Measurements from ENCODE around the gene MEGF10.
"Not testable (repeated sequence)": the region's sequence is repeated elsewhere in the genome, so short reads cannot be mapped to it uniquely, and the experiment has no call there.

Gene MEGF10

DNA sequence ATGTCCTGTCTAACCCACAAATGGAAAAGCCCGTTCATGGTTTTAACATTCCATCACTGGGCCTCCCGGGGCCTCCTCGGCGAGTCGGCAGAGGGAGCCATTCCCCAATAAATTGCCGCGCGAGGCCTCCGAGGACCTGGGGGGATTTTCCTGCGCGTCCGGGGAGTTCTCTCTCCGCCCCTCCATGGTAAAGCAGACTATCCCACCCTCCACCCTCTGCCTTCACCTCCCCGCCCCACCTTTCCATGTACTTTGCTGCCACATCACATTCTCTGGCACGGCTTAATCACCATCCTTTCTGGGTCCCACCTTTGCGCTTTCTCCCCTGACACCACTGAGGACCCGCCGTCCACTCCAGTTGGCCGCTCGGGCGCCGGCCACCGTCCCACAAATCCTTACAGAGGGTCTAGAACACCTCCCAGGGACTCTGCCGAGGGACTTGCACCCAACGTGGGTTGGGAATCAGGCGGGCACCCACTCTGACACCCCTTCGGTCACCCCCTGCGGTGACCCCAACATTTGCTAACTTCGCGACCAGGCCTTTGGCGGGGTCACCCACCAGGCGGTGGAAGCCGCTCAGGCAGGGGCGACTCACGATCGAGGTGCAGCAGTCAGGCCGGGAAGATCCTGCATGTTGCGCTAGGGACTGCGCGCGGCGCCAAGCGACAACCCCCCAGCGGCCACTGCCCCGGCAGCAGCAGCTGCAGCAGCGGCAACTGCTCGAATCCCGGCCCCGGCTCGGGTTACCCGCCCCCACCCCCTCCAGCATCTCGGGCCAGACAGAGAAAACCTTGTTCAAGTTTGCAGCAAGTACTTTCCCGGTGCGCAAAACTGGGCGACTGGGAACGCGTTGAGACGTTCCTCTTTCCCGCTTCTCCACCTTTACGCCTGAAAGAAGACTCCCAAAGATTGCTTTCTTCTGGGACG lies at the start of gene MEGF10:
Gene MEGF10 (plus strand): TSS at position 778 of the 927 bp plus-strand sequence. CDS start 40,513 bp downstream, outside the sequence.
- no peak for DNase-seq

DNA sequence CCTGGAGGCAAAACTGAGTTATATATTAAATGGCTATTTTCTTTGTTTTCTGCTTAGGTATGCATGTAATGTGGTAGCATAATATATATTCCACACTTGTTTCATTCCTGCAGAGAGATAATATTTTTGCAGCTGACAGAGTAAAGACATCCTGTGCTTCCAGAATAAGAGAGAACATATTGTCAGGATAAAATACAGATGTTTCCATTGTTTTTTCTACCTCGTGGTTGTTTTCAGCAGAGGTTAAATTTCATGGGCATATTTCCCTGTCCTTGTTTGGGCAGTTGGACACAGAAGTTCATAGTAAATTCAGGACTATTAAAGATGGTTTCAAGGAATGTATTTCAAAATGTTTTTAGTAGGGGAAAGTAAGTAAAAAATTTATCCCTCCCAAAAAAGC lies 47.6 kb upstream of the MEGF10 start:
- DNase-seq: no peak

DNA sequence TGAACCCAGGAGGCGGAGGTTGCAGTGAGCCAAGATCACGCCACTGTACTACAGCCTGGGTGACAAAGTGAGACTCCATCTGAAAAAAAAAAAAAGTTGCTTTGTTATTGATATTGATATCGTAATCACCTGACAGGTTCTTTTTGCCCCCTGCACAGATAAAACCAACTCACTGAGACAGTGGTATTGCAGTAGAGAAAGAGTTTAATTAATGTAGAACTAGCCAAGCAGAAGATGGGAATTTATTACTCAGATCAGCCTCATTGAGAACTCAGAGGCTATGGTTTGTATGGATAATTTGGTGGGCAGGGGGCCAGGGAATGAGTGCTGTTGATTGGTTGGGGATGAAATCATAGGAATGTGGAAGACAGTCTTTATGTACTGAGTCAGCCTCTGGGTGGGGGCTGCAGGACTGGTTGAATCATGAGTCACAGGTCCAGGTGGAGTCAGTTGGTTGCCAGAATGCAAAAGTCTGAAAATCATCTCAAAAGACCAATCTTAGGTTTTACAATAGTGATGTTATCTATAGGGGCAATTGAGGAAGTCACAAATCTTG lies 35.8 kb upstream of the MEGF10 start:
- DNase-seq: no peak

DNA sequence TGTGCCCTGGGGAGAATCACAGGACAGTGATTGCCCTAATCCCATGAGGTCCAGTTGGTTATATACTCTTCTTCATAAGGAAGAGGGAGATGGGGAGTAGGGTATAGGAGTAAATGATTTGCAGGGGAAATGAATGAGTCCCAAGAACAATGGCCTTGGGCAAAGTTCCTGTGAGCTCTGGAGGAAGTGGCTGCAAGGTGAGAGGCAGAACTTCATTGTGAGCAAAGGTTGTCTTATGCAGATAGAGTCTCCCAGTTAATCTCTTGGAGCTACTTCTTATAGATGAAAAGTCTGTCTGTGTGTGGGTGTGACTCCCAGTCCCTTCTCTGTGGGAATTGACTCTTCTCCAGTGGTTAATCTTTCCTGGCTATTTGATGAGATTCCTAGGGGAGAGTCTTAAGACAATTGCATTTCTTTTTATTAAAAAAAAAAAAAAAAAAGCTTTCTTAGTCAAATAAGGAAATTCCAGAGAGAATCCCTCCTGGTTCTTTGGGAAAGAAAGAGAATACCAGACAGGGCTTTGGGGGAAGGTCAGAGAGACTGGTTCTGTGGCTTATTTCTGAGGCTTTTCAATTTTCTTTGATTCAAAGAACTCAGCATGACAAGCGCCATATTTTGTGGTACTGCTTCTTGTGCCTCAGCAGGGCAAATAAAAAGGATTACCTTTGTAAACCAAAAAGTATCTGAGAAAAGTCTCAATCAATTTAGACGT lies 33.6 kb upstream of the MEGF10 start:
- no peak for DNase-seq

DNA sequence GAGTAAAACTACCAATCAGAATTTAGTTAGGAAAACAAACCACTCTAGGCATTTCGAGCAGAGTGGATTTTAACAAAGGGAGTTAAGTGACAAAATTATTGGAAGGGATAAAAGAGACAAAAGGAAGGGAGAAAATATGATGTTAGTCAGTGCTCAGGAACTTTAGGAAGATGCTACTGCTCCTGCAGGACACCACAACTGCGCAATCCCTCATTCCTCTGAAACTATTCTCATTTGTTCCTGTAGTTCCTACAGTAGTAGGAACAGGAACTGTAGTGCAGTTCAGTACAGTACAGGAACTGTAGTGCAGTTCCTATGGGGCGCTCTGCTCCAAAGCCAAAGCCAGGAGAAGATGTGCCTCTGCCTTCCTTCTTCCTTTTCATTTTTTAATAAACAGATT lies 29.9 kb upstream of the MEGF10 start:
- no peak for DNase-seq

DNA sequence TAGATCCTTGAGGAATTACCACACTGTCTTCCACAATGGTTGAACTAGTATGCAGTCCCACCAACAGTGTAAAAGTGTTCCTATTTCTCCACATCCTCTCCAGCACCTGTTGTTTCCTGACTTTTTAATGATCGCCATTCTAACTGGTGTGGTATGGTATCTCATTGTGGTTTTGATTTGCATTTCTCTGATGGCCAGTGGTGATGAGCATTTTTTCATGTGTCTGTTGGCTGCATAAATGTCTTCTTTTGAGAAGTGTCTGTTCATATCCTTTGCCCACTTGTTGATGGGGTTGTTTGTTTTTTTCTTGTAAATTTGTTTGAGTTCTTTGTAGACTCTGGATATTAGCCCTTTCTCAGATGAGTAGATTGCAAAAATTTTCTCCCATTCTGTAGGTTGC lies 25.1 kb upstream of the MEGF10 start:
- not testable (repeated sequence) for DNase-seq

DNA sequence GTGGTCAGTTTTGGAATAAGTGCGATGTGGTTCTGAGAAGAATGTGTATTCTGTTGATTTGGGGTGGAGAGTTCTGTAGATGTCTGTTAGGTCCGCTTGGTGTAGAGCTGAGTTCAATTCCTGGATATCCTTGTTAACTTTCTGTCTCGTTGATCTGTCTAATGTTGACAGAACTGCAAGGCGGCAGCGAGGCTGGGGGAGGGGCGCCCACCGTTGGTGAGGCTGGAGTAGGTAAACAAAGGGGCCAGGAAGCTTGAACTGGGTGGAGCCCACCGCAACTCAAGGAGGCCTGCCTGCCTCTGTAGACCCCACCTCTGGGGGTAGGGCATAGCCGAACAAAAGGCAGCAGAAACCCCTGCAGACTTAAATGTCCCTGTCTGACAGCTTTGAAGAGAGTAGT lies 22.3 kb upstream of the MEGF10 start:
- not testable (repeated sequence) for DNase-seq

DNA sequence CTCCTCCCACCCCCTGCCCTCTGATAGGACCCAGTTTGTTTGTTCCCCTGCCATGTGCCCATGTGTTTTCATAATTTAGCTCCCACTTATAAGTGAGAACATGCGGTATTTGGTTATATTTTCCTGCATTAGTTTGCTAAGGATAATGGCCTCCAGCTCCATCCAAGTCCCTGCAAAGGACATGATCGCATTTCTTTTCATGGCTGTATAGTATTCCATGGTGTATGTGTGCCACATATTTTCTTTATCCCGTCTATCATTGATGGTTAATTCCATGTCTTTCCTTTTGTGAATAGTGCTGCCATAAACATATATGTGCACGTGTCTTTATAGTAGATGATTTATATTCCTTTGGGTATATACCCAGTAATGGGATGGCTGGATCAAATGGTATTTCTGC lies 19.9 kb upstream of the MEGF10 start:
- not testable (repeated sequence) for DNase-seq

DNA sequence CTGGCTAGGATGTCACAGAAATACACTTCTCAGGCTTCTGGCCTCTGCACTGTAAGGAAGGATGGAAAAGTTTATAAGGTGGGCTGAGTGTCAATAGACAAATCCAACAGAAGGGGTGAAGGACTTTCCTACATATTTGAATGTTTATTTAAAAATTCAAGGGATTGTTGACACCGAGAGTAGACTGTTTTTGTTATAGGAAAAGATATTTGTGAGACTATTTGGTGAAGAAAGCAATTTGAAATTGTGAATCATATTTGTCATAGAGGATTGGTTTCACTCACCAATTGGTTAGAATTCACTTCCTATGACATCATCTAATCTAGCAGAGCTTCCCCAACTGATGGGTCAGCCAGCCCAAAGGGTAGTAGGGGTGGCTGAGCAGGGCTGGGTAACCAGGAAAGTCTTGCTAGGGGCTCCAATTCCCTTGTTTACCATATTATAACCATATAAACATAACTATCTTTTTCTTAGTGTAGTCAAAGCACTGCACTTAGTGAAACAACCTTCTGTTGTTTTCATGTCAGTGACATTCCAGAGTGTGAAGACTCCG lies 14.9 kb upstream of the MEGF10 start:
- DNase-seq: no peak

DNA sequence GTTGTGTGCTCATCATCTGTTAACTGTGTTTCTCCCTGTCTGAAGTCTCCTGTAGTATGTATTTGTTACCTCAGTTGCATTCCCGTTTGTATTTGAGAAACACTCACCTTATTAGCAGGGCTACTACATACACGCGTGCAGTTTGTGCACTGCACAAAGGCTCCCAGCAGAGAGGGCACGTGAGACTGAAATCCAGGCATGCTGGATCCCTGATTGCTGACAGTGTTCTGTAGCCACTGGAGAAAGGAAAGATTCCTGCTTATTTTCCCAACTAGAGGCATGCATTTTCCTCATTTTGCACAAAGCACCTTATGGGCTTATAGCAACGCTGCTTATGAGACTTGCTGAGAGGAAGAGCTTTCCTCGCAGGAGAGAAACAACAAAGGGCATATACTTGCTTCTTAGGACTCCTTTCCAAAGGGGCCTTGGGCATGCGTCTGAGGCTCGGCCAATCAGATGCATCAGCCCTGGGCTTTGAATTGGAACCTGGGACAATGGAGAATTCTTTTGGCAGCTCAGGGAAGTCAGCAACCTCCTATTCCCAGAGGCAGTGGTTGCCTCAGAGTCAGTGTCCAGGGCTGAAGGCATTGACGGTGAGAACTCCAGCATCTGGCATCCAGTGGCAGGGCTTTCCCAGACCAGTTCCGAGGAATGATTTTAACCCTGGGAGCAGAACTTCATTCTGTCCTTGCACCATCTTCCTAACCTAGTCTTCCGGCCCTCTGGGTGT lies 9.9 kb upstream of the MEGF10 start:
- DNase-seq: no peak

DNA sequence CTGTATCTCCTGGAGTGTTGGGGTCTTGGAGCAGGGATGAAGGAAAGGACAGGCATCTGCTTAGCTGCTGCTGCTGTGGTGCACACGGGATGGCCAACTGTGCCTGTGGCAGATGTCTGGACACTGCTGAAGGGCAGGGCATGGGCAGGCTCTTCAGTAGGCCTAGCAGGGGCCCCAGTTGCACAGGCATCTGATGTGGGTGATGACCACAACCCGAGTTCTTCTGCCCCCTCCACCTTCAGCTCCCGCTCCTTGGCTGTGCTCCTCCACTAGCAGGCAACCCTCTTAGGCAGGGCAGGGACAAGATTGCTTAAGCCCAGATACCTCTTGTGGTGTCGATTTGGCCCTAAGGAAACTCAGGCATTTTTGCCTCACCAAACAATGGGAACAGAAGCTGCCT lies 9.0 kb upstream of the MEGF10 start:
- DNase-seq: no peak

DNA sequence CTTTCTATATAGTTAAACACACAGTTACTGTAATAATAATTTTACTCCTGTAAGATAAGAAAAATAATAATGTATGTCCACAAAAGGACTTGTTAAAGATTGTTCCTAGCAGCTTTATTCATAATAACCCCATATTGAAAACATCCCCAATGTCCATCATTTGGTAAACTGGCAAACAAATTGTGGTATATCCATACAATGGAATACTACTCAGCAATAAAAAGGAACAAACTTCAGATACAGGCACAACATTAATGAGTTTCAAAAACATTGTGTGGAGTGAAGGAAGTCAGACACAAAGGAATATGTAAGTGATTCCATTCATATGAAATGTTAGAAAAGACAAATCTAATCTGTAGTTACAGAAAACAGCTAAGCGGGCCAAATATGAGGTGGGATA lies 1.9 kb upstream of the MEGF10 start:
- no peak for DNase-seq

DNA sequence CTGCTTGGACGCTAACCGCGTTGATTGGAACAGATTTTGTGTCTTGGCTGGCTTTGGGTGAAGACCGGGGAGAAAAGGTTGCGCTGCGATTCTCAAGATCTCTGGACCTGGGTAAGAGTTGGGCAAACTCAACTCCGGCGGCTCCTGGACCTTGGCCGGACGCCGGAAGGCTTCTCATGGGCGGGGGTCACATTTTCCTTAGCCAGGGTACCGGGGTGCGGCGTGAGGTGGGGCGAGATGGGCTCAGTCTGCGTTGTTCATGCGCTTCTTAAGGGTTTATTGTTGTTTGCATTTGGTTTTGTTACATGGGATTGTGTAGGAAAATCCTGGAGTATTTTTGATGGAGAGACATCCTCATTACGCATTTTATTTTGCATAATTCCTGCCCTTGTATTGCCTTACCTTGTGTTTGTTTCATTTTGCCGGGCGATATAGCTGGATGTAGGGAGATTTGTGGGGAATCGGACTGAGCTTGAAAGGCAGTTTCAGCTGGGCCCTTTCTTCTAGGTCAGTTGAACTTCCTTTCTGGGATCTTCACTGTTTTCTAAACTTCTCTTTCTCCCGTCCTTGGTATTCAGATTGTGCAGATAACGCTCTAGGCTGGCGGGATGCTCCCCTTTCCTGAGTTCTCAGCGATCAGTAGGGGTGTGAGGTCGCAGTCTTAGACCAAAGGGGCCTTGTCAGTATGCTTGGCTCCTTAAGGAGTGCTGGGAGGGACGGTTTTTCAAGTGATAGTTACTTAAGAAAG lies 524 bp downstream of the MEGF10 start:
- no peak for DNase-seq

DNA sequence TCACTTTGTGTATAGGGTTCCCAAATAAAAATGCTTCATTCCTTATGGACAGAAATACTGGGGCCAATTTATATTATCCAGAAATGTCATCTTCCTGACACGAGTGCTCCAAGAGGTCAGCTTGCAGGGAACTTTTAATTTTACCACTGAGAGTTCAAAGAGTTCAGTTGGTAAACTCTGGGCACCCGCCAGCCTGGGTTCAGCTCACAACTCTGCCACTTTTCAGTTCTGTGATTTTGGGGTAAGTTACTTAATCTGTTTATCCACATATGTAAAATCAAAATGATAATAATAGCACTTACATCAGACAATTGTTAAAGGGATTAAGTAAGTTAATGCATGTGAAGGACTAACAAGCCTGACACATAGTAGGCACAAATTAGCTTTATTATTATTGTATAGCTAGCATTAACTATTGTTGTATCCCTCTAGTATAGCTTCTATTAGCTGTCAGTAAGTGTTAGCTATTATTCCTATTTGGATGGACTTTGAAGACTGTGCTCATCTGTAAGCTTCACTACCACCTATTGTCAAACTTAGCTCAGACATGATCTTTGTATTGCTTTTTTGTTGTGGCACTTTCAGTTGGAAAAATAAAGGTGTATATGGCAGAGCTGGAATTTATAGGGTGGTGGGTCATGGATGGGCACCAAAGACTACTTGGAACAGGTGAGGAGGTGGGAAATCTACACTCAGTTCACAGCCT lies 1.6 kb downstream of the MEGF10 start:
- no peak for DNase-seq

DNA sequence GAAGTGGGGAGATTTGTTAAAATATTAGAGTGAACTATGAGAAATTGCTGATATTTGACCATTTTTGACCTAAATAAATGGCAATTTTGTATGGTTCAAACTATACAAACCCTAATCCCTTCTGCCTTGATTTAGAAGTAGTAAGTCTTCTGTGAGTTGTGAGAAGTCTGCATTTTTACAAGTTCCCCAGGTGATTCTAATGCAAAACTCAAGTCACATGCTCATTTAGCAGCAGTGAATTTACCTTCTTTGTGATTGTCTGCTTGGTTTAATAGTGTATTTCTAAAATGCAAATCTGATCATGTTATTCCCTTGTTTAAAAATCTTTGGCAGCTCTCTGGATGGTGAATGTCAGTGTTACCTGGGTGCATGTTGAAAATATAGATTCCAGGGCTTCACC lies 2.8 kb downstream of the MEGF10 start:
- no peak for DNase-seq

DNA sequence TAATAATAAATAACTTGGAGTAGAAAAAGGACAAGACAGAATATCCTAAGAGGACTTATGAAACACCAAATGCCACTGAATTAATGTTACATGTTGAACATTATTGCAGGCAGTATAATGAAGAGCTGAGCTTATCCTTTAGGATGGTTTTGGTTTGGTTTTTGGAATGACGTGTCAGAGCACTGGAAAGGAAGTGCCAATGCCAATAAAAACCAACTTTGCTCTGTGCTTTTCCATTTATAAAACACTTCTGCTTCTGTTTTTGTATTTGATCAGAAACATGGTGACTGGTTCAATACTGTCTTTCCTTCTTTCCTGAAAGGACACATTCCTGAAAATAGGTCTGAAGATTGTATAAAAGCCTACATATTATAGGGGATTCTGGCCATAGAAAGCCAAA lies 4.2 kb downstream of the MEGF10 start:
- no peak for DNase-seq

DNA sequence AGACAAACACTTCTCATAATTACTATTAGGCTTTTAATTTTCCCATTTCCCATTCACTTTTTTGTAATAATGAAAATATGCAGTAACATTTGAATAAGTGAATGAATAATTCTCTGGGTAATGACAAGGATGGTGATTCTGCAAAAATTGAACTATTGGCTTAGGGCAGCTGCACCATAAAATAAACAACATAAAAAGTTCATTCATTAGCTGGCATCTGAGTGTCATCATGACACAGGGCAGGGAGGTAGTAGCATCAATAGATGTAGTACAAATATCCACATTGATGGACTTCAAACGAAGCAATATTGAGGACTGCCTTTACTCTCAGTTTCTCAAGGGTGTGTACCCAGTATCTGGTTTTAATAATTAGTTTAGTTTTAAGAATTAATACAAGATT lies 4.9 kb downstream of the MEGF10 start:
- DNase-seq: no peak

DNA sequence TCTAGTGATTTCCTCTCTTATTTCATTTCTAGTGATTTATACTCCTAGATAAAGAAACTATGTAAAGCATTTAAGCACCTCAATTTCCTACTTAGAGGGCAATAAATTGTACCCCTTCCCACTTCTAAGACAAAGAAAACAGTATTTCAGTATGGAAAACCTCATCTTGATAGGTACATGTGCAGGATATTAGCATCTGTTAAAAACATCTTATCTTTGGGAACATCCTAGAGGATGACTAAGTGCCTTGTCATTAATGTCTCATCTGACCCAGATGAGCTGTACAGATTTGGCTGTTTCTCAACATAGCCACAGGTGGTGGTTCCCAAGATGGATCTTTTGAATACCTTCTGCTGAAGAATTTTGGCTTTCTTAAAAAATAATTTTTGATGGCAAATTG lies 5.7 kb downstream of the MEGF10 start:
- no peak for DNase-seq

DNA sequence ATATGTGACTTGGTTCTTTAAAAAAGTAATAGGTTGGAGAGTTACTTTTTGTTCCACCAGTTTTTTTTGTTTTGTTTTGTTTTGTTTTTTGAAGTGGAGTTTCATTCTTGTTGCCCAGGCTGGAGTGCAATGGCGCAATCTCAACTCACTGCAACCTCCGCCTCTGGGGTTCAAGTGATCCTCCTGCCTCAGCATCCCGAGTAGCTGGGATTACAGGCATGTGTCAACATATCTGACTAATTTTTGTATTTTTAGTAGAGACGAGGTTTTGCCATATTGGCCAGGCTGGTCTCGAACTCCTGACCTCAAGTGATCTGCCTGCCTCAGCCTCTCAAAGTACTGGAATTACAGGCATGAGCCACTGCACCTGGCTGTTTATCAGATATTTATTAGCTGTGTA lies 6.3 kb downstream of the MEGF10 start:
- DNase-seq: not testable (repeated sequence)

DNA sequence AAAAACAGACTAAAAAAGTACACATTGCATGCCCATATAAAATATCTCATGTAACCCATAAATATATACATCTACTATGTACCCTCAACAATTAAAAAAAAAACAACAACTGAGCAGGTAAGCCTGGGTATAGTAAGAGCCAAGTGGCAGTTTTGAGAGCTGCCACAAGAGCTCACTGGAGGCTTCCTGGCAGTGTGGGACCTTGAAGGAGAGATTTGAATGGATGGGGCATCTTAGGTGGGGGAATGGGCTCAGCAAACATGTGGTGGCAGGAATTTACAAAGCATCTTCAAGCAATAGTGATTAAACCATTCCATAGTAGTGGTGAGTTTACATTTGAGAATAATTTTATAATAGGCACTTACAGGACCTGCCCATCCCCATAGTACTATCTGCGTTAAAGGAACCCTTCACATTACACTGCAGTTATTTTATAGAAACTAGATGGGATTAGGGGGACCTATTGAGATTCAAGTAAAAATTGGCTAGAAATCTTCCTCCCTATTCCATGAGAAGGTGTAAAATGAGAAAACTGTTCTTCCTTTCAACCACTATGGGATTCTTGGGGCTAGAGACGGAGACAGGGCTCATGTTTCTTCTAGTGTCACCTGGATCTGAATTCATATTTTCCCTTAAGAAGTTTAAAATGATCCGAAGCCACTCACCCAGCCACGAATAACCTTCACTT lies 6.9 kb downstream of the MEGF10 start:
- no peak for DNase-seq

DNA sequence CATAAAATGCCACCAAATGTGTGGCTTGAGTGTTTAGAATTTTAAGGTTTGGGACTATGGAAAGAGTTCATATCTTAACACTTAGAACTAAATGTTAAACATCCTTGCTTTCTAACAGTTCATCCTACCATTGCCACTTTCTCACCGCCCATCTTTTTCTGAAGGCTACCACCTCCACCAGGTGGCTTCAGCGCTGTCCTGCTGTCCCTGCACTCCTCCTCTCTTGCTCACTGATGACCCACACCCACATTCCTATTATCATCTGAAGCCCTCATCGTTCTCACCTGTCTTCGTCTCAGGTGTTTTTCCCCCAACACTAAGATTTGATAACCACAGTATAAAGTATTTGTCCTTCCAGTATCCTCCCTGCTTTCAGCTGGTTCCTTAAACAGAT lies 7.4 kb downstream of the MEGF10 start:
- DNase-seq: no peak

Measured in CD4-positive, alpha-beta T cell treated with Interferon gamma for 1 hour (primary cell).